ENCODE results near the gene CHI3L1.

- TF ChIP-seq, protein P1, sequence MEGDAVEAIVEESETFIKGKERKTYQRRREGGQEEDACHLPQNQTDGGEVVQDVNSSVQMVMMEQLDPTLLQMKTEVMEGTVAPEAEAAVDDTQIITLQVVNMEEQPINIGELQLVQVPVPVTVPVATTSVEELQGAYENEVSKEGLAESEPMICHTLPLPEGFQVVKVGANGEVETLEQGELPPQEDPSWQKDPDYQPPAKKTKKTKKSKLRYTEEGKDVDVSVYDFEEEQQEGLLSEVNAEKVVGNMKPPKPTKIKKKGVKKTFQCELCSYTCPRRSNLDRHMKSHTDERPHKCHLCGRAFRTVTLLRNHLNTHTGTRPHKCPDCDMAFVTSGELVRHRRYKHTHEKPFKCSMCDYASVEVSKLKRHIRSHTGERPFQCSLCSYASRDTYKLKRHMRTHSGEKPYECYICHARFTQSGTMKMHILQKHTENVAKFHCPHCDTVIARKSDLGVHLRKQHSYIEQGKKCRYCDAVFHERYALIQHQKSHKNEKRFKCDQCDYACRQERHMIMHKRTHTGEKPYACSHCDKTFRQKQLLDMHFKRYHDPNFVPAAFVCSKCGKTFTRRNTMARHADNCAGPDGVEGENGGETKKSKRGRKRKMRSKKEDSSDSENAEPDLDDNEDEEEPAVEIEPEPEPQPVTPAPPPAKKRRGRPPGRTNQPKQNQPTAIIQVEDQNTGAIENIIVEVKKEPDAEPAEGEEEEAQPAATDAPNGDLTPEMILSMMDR (IDR thresholded peaks at IDR 0.05; ENCODE audit: insufficient read depth, low read length, poor library complexity, severe bottlenecking) = no peak
- no peak for TF ChIP-seq EZH2phosphoT487 (conservative IDR thresholded peaks at IDR 0.05; ENCODE audit: low read length)
Measured at GRCh38 chr1:203159844-203160243, 26.7 kb downstream of the CHI3L1 start.

All from SU-DHL-6 (cell line).